ENCODE results near the gene KRTAP5-5.
A peak's percentile ranks its signal among the peaks of the same experiment; 100 is the strongest.
"Not testable (repeated sequence)": the region's sequence is repeated elsewhere in the genome, so short reads cannot be mapped to it uniquely, and the experiment has no call there.

The KRTAP5-5 gene

GRCh38 chr11:1607156-1607845 lies 22.3 kb upstream of the KRTAP5-5 start:
- DNase-seq (ENCODE audit: low spot score): not testable (repeated sequence)

- DNase-seq (ENCODE audit: low spot score): not testable (repeated sequence)
These were observed 21.7 kb upstream of the KRTAP5-5 start for GRCh38 chr11:1607901-1608300.

DNA sequence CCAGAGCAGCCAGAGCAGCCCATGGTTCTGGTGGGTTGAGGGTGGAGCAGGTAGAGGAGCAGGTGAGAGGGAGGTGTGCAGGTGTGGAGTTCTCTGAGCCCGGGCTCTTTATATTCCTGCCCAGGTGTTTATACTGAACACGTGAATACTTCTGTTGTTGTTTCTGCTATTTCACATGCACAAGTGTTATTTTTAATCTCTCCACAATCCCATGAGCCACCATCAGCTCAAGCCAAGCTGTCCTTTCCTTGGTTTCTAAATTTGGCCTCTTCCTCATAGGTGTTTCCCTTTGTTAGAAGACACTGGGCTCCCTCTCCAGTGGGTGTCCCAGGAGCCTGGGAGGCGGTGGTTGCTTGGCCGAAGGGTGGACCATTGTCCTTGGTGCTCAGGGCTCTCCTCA lies 21.2 kb upstream of the KRTAP5-5 start, which contains the start of gene KRTAP5-3:
TSS of gene KRTAP5-3 (minus strand) at position 101 of the 400 bp plus-strand sequence. CDS start at position 23, 78 bp downstream.
- no peak for DNase-seq (ENCODE audit: low spot score)

DNA sequence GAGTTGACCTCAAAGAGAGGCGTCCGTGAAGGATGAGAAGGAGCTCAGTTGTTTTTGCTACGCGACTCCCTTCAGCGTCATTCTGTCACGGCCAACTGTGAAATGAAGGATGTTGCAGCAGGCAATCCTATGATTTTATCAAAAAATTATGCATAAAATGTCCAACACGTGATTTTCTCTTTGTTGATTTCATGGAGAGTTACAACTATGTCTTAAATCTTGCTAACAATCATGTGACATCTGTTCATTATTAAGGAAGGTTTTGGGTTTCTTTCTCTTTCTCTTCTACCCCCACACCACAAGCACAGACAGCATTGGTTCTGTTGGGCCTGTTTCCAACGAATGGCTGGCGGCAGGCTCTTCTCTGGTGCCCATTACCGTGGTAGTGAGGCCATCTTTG lies 11.3 kb upstream of the KRTAP5-5 start:
- no peak for DNase-seq (ENCODE audit: low spot score)

- DNase-seq (ENCODE audit: low spot score): no peak
These were observed 10.1 kb upstream of the KRTAP5-5 start for GRCh38 chr11:1619449-1619848.

GRCh38 chr11:1622086-1622485 lies 7.5 kb upstream of the KRTAP5-5 start, which contains the start of gene KRTAP5-4:
Gene KRTAP5-4, minus strand, starts transcription at chr11:1622138. Its CDS starts 45 bp downstream, at chr11:1622093.
- no peak for DNase-seq (ENCODE audit: low spot score)

- DNase-seq (ENCODE audit: low spot score): no peak
These were observed 5.9 kb upstream of the KRTAP5-5 start for GRCh38 chr11:1623716-1624115.

DNA sequence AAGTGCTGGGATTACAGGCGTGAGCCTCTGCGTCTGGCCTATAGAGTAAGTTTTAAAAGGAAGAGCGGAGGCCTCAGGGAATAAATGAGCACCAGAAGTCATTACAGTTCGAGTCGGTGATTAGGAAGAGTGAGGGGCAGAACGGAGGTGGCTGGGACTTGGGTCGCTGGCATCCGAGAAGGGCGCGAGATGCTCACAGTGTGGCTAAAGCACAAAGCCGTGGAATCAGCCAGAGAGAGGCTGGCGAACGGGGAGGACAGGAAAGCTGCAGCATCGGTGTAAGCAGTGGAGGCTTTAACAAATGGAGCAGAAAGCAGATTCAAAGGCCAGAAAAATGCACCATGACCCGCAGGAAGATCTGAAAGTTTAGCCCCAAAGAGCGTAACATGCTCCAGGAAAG lies 5.0 kb upstream of the KRTAP5-5 start:
- no peak for DNase-seq (ENCODE audit: low spot score)

GRCh38 chr11:1625541-1625940 lies 4.0 kb upstream of the KRTAP5-5 start:
- DNase-seq (ENCODE audit: low spot score): no peak

GRCh38 chr11:1628506-1629325 lies 859 bp upstream of the KRTAP5-5 start:
- DNase-seq (ENCODE audit: low spot score): peak; percentile 91

GRCh38 chr11:1630271-1630670 lies 696 bp downstream of the KRTAP5-5 start:
- no peak for DNase-seq (ENCODE audit: low spot score)

GRCh38 chr11:1631066-1631568 lies 1.5 kb downstream of the KRTAP5-5 start:
- DNase-seq (ENCODE audit: low spot score): no peak

- DNase-seq (ENCODE audit: low spot score): no peak
These were observed 2.6 kb downstream of the KRTAP5-5 start for GRCh38 chr11:1632053-1632714.

DNA sequence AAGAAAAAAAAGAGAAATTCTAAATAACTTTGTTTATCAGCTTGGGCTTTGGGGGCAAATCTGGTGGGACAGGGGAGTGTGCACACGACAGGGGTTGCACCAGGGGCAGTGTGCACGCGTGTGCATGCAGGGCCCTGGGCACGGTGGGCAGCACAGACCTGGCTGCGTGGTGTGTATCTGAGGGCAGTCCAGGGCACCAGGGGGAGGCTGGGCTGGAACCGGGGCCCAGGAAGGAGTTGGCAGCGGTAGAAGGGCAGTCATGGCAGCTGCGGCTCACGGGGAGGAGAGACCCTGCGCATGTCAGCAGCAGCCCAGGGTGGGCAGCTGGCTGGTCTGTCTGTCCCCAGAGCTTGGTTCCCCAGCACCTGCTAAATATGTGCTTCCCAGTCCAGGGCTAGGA lies 4.3 kb downstream of the KRTAP5-5 start:
- DNase-seq (ENCODE audit: low spot score): no peak

DNA sequence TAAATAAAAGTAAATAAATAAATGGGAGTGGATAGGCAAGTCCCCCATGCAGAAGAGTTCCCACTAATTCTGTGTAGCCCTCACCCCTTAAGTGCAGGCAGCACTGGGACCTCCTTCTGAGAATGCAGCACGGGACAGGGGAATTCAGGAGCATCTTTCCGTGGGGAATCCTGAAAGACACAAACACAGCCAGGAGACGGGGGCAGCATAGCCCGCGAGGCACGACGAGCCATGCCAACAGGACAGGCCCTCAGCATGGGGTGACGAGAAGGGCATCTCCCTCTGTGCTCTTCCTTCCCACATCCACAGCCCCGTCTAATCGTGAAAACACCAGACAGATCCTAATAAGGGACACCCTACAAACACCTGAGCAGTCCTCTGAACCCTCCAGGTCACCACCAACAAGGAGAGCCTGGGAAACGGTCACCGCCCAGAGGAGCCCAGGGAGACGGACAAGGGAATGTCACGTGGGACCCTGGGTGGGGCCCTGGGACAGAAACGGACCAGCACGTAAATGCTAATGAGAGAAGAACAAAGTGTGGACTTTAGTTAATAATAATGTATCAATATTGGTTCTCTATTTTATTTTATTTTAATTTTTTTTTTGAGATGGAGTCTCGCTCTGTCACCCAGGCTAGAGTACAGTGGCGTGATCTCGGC lies 6.8 kb downstream of the KRTAP5-5 start:
- DNase-seq (ENCODE audit: low spot score): no peak

GRCh38 chr11:1637628-1638027 lies 8.1 kb downstream of the KRTAP5-5 start:
- DNase-seq (ENCODE audit: low spot score): no peak

DNA sequence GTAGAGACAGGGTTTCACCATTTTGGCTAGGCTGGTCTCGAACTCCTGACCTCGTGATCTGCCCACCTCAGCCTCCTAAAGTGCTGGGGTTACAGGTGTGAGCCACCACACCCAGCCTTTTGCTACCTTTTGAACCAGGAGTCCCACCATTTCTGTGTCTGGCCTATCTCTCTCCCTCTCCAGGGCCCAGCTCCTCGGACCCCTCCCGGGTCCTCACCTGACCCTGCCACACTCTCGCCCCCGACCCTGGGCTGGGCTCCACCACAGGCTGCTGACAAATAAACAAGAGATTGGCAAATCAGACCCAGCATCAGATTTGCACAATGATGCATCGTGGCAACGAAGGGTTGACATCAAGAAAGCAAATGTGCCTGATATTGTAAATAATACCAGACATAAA lies 8.8 kb downstream of the KRTAP5-5 start:
- no peak for DNase-seq (ENCODE audit: low spot score)

DNA sequence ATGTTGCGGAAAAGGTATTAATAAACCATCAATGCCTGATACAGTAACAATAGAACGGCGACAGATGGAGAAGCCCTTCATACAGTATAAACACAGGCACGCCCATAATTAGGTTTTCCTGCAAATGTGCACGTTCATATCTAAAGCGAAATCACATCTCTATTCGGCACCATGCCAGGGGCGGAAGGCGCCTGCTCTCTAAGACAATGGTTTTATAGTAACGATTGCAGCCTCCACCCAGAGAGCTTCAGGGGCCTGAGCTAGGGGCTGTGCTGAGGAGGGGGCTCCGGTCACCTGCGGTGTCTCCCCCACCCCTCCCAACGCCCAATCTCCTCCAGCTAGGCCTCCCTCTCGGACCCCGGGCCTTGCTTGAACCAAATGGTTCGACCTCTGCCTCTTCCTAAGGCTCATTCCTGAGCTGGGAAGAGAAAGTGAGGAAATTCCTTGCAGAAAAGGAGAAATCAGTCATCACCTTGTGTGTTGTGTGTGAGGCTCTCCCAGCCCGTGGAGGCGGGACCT lies 9.6 kb downstream of the KRTAP5-5 start:
- no peak for DNase-seq (ENCODE audit: low spot score)

GRCh38 chr11:1639666-1640065 lies 10.1 kb downstream of the KRTAP5-5 start:
- no peak for DNase-seq (ENCODE audit: low spot score)

DNA sequence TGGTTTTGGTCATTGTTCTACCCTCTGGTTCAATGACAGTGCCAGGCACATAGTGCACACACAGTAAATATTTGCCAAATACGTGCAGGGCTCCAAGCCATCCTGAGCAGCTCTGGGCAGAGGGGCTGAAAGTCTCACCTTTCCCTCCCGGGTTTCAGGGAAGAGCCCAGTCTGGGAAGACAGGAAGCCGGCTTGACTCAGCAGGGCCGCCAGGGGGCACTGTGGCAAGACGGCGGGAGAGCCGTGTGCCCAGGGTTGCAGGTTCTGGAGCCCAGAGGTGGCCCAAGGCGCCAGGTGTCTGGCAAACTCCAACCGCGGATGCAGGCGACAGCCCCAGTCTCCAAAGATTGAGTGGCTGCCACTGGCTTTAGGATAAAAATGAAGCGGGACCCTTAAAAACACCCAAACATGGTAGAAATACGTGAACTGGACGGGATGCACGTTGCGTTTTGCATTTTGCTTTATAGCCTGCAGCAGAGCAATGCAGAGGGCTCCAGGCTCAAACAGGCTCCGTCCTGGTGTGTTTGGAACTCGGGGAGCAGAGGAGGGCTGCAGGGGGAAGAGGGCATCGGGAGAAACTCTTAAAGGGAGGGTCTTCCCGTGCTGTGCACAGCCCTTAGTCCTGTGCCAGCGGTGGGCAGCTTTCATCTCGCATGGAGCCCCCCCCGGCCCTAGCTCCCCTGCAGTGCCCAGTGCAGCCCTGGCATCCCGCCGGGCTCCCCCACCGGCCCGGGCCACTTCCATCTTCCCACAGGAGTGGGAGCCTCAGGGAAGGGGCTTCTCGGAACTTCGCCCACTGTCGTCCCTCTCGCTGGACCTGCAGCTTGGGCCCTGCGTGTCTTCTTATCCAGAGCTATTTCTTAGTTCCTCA lies 10.7 kb downstream of the KRTAP5-5 start:
- DNase-seq (ENCODE audit: low spot score): peak; percentile 84

DNA sequence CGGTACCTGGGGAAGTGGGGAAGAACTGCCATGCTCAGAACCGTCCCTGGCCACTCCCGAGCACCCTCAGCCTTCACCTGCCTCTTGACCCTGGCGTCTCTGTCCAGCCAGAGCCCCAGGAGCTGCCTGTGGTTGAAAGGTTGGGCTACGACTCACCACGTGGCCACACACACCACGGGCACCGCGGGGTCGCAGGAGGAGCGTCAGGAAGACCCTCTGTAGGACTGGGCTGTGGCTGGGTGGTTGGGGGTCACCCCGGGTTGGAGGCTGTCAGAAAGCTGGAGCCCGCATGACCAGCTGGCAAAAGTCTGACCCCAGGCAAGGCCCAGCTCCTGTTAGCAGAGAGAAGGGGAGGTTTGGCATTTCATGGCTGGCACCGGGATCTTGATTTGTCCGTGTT lies 11.5 kb downstream of the KRTAP5-5 start:
- DNase-seq (ENCODE audit: low spot score): no peak

Data from AG20443 (cell line).